ENCODE results near the gene TGFBRAP1.

The TGFBRAP1 gene

DNA sequence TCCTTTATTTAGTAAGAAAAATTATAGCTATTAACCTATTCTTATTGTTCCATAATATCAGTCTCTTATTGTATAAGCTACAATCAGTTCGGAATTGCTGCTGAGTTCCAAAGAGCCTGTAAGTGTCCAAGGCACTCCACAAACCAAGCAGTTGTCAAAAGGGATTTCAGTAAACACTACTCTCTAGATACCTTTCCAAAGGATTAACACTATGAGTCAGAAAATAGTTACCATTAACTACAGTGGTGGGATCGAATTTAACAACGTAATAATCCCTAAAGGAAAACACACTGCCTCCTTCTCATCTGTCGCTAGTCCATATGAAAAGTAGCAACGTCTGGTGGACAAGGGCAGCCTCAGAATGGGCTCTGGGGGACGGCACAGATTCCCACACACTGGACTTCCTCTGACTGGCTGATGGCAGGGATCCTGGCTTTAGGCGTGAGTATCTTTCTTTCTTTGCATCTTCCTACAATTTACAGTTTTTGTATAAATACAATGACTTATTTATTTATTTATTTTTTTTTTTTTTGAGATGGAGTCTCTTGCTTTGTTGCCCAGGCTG is 8.8 kb downstream of the TGFBRAP1 start:
- DNase-seq (ENCODE audit: extremely low spot score, insufficient read length, low read depth): no peak
- no peak for FAIRE-seq

DNA sequence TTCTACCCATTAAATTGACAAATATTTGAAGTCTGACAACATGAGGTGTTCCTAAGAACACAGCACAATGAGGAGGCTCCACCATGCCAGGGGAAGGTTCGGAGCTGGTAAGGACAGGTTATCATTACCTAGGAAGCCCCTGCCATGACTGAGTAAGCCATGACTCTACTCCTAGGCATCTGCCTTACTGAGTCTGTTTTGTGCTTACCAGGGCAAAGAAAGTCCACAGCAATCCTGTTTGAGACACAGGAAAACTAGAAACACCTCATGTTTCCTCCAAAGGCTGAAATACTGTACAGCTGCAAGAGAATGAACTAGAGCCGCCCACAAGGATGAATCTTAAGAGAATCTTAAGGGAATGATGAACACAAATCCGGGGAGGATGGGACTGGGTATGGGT is 11.6 kb downstream of the TGFBRAP1 start:
- FAIRE-seq: no peak

DNA sequence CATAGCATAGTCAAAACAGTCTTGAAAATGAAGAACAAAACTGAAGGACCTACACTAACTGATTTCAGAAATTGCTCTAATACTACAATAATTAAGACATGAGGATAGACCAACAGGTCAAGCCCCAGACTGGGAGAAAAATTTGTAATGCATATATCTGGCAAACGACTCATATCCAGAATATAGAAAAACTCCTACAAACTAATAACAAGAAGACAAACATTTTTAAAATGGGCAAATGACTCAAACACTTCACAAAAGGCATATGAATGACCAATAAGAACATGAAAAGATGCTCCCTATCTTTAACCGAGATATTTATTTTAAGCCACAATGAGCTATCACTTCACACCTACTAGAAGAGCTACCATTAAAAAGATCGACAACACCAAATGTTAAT is 14.2 kb downstream of the TGFBRAP1 start:
- FAIRE-seq (no peak), DNase-seq (ENCODE audit: extremely low spot score, insufficient read length, low read depth) (no peak)

More for the DNA sequence above, 11.6 kb downstream of the TGFBRAP1 start:
- no peak for DNase-seq (ENCODE audit: extremely low spot score, insufficient read length, low read depth)

DNA sequence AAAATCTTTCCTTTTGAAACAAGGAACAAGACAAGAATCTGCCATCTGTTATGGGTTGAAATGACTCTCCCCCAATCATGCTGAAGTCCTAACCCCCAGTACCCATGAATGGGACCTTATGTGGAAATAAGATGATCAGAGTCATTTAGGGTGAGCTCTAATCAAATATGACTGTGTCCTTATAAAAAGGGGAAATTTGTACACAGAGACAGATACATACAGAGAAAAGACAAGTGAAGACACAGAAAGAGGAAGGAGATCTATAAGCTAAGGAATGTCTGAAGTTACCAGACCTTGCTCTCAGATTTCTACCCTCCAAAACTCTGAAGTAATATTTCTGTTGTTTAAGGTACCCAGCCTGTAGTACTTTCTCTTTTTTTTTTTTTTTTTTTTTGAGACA is 15.7 kb downstream of the TGFBRAP1 start:
- no peak for FAIRE-seq
- DNase-seq (ENCODE audit: extremely low spot score, insufficient read length, low read depth): no peak

DNA sequence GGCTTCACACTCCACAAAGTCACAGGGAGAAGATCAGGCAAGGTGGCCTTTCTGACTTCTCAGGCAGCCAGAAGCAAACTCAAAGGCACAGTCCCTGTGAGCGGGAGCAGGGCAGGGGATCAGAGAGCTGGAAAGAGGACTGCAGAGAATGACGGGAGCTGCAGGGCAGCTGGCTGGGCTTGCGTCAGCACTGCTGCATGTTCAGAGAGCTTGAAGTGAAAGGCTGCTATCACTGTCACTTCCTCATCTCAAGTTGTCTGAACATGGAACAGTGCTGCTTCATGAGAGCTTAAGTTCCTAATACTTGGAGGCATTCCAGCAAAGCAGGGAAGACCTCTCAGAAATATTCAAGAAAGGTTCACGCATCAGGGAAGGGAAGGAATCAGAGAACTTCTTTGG is 20.4 kb downstream of the TGFBRAP1 start:
- FAIRE-seq (no peak), DNase-seq (ENCODE audit: extremely low spot score, insufficient read length, low read depth) (no peak)

DNA sequence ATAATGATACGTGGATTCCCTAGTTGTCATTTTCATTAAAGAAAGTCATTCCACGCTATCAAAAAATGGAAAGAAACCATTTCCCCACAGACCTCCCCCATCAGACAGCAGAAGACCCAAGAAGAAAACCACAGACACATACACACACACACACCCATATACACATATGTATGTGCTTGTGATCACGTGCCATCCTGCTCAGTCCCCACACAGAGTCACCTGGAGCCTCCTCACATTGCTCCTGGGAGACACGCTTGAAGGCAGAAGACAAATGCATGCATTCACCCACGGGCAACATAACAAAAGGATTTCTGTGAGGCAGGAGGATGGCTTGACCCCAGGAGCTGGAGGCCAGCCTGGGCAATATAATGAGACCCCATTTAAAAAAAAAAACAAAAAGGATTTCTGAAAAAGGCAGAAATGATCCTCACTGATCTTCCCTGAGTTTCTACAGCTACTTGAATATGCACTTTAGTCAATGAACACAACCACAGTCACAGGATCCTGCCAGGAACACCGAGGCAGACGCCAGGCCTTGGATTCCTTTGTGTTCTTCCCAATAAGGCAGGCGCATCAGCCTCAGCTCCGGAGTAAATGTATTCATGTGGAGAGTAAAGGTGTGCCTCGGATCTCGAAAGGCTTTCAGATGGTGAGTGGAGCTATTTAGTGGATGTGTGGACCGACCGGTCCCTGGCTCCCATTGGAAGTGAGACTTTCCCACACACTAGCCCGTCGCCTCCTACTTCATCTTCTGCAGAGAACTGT is 21.0 kb downstream of the TGFBRAP1 start:
- no peak for DNase-seq (ENCODE audit: extremely low spot score, insufficient read length, low read depth)
- FAIRE-seq: no peak

DNA sequence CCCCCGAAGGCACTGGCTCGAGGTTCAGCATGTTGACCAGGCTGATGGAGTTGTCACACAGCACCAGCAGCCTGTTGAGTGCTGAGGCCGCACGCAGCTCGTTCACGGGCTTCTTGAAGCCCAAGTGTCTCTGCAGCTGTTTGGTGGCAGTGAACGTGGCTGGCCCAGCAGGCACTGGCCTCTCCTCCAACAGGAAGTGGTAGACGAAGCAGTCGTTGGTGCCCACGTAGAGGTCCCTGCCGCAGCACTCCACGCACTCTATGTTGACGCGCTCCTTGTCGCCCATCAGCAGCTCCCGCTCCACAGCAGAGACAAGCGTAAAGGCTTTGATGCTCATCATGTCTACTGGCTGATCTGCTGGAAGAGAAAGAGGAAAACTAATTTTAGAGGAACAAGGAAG is 21.6 kb downstream of the TGFBRAP1 start:
- FAIRE-seq (no peak), DNase-seq (ENCODE audit: extremely low spot score, insufficient read length, low read depth) (no peak)

DNA sequence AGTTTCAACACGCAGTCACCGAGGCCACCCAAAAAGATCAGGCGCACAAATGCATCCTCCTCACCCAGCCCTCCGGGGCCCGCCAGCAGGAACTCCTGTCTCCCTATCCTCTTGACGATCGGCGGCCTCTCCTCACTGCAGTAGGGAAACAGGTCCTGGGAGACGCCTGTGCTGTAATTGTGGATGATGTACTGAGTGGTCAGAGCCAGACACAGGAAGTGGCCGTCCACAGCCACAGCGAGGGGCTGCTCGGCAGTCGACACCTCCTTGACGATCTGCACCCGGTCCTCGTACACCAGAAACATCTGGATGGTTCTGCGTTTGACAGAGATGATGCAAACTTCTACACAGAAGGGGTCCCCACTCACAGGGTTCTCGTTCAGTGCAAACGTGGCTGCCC is 22.0 kb downstream of the TGFBRAP1 start:
- DNase-seq (ENCODE audit: extremely low spot score, insufficient read length, low read depth) (no peak), FAIRE-seq (no peak)

DNA sequence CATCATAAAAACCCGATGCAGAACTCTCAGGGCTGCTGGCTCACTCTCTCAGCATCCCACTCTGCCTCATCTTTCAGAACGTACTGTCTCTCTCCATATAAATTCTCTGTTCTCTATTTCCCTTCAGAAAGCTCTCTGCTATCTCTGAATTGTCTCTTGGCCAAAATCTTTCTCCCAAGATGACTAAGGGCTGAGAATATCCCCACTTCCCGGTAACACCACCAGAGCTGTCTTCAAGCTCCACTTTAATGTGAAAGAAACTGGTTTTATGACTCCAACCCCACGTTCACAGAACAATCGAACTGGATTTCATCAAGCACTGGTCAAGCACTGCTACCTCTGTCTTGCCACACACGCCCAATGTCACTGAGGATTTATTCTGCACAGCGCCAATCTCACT is 22.4 kb downstream of the TGFBRAP1 start:
- FAIRE-seq (no peak), DNase-seq (ENCODE audit: extremely low spot score, insufficient read length, low read depth) (no peak)

DNA sequence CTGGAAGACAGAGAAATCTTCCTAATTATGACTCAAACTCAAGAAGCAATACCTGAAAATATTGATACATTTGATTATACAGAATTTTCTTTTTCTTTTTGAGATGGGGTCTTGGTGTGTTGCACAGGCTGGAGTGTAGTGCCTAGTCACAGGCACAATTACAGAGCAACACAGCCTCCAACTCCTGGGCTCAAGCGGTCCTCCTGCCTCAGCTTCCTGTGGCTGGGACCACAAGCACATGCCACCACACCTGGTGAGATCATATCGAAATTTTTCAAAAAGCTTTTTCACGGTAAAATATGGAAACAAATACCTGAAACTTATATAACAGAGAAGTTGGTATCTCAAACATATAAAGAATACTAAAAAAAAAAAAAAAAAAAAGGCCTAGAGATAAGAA is 27.9 kb downstream of the TGFBRAP1 start:
- FAIRE-seq: no peak

DNA sequence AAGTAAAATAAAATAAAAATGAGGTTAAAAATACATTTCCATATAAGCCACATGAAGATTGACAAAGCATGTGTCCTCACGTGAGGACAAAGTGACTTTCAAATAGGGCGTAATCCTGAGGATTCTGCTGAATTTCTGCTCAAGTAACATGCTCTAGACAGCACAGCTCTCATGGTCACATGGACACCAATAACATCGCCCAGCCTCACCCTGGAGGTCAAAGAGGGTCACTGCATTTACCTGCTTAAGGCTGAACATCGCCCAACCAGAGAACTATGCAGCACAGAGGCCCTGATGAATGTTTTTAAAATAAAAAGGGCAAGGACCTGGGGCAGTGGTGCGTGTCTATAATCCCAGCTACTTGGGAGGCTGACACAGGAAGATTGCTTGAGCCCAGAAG is 30.2 kb downstream of the TGFBRAP1 start:
- DNase-seq (ENCODE audit: extremely low spot score, insufficient read length, low read depth): no peak
- no peak for FAIRE-seq

More for the DNA sequence above, 27.9 kb downstream of the TGFBRAP1 start:
- no peak for DNase-seq (ENCODE audit: extremely low spot score, insufficient read length, low read depth)

DNA sequence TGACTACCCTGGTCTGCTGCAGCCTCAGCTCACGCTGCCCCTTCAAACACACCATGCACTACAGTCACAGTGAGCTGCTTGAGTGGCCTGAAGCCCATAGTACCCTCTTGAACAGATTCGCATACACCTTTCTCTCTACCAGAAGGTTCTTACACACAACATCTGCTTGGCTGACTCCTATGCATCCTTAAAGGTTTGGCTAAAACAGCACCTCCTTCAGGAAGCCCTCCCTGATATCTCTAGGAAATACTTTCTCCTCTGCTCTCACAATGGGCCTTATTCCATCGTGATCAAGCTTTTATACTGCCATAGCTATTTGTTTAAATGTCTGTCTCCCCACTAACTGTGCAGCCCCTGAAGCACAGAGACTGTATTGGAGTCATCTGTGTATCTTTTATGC is 31.5 kb downstream of the TGFBRAP1 start:
- FAIRE-seq (no peak), DNase-seq (ENCODE audit: extremely low spot score, insufficient read length, low read depth) (no peak)

DNA sequence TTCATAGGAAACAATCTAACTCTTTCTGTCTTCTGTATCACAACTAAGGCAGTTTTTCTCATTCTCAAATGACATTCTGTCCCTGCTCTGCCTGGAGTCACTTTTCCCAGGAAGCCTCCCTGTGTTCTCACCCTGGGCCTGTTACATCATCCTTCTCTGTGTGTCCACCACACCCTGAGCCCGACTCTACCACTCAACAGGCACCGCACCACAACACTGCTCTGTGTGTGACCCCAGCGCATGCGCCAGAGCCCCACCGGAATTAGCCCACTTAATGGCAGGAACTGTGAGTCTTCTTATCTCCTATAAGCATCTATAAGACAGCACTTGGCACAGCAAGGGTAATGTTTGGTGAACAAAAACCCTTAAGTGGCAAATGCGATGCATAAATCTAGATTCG is 32.3 kb downstream of the TGFBRAP1 start:
- FAIRE-seq (no peak), DNase-seq (ENCODE audit: extremely low spot score, insufficient read length, low read depth) (no peak)

DNA sequence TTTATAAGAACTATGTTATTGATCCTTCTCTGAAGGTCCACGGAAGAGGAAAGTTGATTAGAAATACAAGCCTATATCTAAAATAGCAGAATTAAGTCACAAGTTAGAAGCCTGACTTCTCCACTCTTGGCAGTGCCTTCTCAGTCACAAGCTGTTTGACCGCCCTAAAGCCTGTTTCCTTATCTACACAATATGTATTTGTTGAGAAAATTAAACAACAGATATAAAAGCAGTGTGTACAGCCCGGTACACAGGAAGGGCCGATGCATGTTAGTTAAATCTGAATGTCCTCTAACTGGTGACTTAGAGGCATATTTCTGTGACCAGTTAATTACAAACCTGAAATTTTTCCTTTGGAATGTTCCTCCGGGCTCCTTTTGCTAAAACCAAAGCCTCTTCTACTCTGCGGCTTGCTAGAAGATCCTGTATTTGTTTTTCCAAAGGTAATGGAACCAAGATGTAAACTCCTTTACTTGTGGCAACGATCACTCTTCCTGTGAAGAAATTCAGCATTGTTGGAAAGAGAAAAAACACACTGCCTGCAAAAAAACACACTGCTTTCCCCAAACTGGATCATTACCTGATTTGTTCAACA is 33.4 kb downstream of the TGFBRAP1 start:
- FAIRE-seq (no peak), DNase-seq (ENCODE audit: extremely low spot score, insufficient read length, low read depth) (no peak)

DNA sequence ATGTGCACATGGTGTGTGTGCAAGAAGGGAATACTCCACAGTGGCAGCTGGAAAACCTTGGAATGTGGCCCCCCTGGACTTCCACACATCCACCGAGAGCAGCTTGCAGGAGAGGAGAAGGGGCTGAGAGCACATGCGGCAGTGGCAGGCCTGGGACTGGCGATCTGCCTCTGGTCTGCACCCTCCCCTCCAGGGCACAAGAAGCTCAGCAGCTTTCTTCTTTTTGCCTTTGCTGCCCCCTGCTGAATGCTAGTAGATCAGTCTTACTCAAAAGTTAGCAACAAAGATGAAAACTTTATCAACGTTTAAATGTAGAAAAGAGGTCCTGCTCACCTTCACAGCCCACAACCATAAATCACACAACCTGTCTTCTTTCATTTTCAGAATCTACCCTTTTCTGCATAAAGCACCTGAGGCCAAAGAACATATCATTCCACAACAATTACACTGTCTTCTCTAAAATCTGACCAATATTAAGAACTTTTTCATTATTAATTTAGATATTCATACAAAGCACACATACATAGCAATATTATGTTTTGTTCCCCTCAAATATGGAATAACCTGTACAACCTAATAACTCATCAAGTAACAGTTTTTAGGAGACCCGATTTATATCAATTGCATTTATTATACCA is 34.6 kb downstream of the TGFBRAP1 start:
- FAIRE-seq: no peak
- DNase-seq (ENCODE audit: extremely low spot score, insufficient read length, low read depth): no peak

DNA sequence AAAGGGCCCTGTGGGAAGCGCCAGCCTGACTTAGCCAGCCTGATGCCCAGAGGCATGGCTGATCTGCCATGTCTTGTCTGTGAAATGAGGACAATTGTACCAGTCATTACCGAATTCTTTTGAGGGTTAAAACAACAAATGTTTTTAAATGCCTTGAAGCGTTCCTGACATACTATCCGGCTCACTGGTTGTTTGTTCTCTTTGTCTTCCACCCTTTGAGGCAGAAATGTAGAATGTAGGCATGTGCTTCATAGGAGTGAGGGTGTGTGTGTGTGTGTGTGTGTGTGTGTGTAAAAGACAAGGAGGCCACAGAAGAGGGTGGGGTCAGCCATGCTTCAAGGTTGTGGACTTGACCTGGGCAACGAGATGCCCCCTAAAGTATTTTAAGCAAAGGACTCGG is 35.5 kb downstream of the TGFBRAP1 start:
- no peak for FAIRE-seq

DNA sequence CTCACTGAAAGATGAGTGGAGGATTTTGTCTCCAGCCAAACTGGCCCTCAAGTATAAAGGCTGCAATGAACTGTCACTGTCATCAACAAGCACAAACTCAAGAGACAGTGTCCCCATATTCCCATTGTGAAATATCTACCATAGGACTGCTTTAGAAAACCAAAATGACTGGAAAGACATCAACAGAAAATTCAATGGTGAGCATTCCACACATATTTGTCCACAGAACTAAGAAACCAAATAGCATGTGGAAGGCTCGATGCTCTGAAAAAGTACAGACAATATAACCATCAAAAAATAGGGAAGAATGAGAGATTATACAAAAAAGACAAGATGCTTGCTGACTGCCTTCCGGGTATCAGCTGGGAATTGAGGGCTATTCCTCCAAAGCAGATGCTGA is 37.6 kb downstream of the TGFBRAP1 start:
- no peak for FAIRE-seq
- no peak for DNase-seq (ENCODE audit: extremely low spot score, insufficient read length, low read depth)

More for the DNA sequence above, 35.5 kb downstream of the TGFBRAP1 start:
- no peak for DNase-seq (ENCODE audit: extremely low spot score, insufficient read length, low read depth)

DNA sequence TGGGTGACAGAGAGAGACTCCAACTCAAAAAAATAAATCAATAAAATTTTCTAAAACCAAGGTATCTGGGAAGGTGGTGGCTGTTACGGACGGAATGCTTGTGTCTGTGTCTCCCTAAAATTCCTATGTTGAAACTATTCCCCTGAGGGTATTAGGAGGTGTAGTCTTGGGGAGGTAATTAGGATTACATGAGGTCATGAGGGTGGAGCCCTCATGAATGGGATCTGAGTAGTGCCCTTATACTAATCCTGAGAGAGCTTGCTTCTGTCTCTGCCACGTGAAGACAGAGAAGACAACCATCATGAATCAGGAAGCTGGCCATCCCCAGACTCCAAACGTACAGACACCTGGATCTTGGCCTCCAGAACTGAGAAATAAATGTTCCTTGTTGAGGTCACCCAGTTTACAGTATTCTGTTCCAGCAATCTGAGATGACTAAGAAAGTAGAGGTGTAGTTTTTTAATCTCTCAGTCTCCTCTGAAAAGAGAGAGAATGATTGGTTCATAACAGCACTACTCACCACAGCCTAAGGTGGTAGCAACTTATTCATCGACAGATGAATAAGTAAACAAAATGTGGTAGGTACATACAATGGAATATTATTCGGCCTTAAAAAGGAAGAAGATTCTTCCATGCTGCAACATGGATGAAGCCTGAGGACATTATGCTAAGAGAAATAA is 38.4 kb downstream of the TGFBRAP1 start:
- FAIRE-seq (no peak), DNase-seq (ENCODE audit: extremely low spot score, insufficient read length, low read depth) (no peak)

DNA sequence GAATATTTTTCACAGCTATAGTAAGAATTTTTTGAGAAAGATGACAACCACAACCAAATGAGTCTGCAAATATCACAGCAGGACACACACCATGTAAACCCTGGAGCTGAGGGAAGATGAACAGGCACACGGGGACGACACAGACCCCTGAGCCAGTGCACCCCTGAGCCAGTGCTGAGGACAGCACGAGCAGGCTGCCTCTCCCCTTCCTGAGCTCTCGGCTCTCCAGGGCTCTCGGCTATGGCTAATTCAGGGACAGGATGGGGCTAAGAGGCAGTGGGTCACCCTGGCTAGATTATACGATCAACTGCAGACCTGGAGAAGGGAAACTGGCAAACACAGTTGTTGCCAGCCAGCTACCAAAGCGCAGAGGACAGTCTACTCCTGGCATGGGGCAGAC is 41.4 kb downstream of the TGFBRAP1 start:
- DNase-seq (ENCODE audit: extremely low spot score, insufficient read length, low read depth) (no peak), FAIRE-seq (no peak)

DNA sequence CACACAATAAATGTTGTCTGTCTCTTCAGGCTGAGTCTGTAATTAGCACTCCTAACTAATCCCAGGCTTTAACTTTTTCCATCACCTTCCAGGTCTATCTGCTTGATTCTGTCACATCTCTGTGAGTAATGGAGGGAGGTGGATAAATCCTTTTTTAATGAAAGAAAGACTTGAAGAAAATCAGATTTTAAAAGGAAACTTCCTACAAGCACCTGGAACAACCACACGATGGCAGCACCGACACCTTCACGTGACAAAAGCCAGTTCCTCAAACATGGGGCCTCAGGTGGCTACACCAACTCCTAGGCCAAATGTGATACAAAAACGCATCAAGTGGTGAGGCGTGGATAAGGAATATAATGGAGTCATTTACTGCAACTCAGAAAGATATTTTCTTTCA is 41.8 kb downstream of the TGFBRAP1 start:
- FAIRE-seq (no peak), DNase-seq (ENCODE audit: extremely low spot score, insufficient read length, low read depth) (no peak)

DNA sequence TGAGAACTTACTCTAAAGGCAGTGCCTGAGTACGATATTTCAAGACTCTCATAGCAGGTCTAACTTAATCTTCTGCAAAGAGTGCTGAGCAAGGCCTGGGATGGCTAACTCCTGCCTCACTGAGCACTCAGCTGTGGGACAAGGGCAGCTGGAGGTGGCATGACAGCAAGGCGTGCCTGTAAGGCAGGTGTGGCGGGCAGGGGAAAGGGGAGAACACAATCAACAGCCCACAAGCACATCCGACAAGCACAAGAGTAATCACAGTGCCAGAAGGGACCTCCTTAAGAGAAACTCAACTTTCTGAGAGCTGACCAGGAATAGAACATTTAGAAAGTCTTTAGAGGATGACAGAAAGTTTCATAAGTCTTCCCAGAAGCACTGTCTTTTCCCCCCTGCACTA is 46.0 kb downstream of the TGFBRAP1 start:
- no peak for DNase-seq (ENCODE audit: extremely low spot score, insufficient read length, low read depth)
- FAIRE-seq: no peak

Data from GM18507 (cell line).